GM12892 (cell line): Measurements from ENCODE around the gene ITGB2.

Source experiments
- DNase-seq: peaks from one replicate; pipeline ENCODE4 v3.0.0; 2011; ENCODE audit not compliant: insufficient read length
- FAIRE-seq: peaks from 2 replicates; lab custom pipeline; 2011; peaks lifted over from hg19 to GRCh38; lab: Jason Lieb, UNC
- POLR2A ChIP-seq: IDR thresholded peaks from 2 replicates; pipeline ENCODE4 v1.6.1; 2011; ENCODE audit warnings: low read depth, low read length, control low read depth
- POLR2AphosphoS5 ChIP-seq: IDR thresholded peaks from 2 replicates; pipeline ENCODE4 v1.6.1; 2011; ENCODE audit warnings: low read depth, low read length, control low read depth
- TAF1 ChIP-seq: IDR thresholded peaks from 2 replicates; pipeline ENCODE4 v1.6.1; 2011; ENCODE audit warnings: low read depth, mild to moderate bottlenecking, control low read depth, low read length, borderline replicate concordance

Gene ITGB2

GRCh38 chr21:44900559-44901251, 20.0 kb downstream of the ITGB2 start:
- DNase-seq = no peak
- no peak for FAIRE-seq

GRCh38 chr21:44899768-44900558, 20.7 kb downstream of the ITGB2 start:
- no peak for TF ChIP-seq TAF1
- TF ChIP-seq POLR2A = no peak
- TF ChIP-seq POLR2AphosphoS5 = no peak
- DNase-seq (no peak), FAIRE-seq (no peak)

More at GRCh38 chr21:44900559-44901251, 20.0 kb downstream of the ITGB2 start:
- TF ChIP-seq POLR2A = no peak
- TF ChIP-seq TAF1 = no peak
- no peak for TF ChIP-seq POLR2AphosphoS5

GRCh38 chr21:44898851-44899767, 21.6 kb downstream of the ITGB2 start:
- DNase-seq = no peak
- TF ChIP-seq TAF1 (no peak), POLR2A (no peak), POLR2AphosphoS5 (no peak)
- FAIRE-seq = no peak

GRCh38 chr21:44898011-44898488, 22.6 kb downstream of the ITGB2 start:
- TF ChIP-seq POLR2A = no peak
- TF ChIP-seq POLR2AphosphoS5 = no peak
- TF ChIP-seq TAF1 = no peak
- no peak for DNase-seq
- no peak for FAIRE-seq

GRCh38 chr21:44897326-44898010, 23.2 kb downstream of the ITGB2 start:
- DNase-seq (no peak), FAIRE-seq (no peak)
- TF ChIP-seq POLR2AphosphoS5 (no peak), TAF1 (no peak), POLR2A (no peak)

GRCh38 chr21:44896561-44897286, 24.0 kb downstream of the ITGB2 start:
- no peak for FAIRE-seq
- no peak for TF ChIP-seq POLR2AphosphoS5
- no peak for TF ChIP-seq TAF1
- no peak for TF ChIP-seq POLR2A

GRCh38 chr21:44895859-44896258, 24.8 kb downstream of the ITGB2 start:
- DNase-seq (no peak), FAIRE-seq (no peak)
- TF ChIP-seq POLR2A (no peak), POLR2AphosphoS5 (no peak), TAF1 (no peak)

More at GRCh38 chr21:44896561-44897286, 24.0 kb downstream of the ITGB2 start:
- DNase-seq = no peak

GRCh38 chr21:44894687-44895302, 25.9 kb downstream of the ITGB2 start:
- FAIRE-seq = no peak
- DNase-seq = no peak
- no peak for TF ChIP-seq TAF1
- TF ChIP-seq POLR2A = no peak
- no peak for TF ChIP-seq POLR2AphosphoS5

- FAIRE-seq (no peak), DNase-seq (no peak)
- no peak for TF ChIP-seq POLR2AphosphoS5
- no peak for TF ChIP-seq TAF1
- TF ChIP-seq POLR2A = no peak
Measured at GRCh38 chr21:44893948-44894656, 26.6 kb downstream of the ITGB2 start.
